GM23338 (cell line): ENCODE data around the gene OGT. TPM values are rescaled to one million over a fixed set of nuclear protein-coding genes. Genes with fewer than 3 reads are reported as not detected.

ENCODE experiments used
- ATAC-seq: fragments of 200-7000 bp; cut with Tn5 transposase; 3 replicates; pipeline ENCODE4 v1.9.1; 2020
- DNase-seq: peaks from one replicate; pipeline ENCODE4 v3.0.0-alpha.2; 2015; ENCODE audit warnings: low spot score
- H2AFZ ChIP-seq: fragments of 200-600 bp; sonication (generic); 2 replicates; pipeline ENCODE4 v1.8.0; 2016; ENCODE audit warnings: antibody characterized with exemption, mild to moderate bottlenecking, moderate library complexity
- H3F3A ChIP-seq: fragments of 200-600 bp; sonication (generic); replicated peaks from 2 replicates; pipeline ENCODE4 v1.8.0; 2017; ENCODE audit warnings: antibody characterized with exemption, mixed run types, low read depth
- H3K27ac ChIP-seq: fragments of 200-600 bp; sonication (generic); 2 replicates; pipeline ENCODE4 v1.6.1; 2016; ENCODE audit warnings: low read depth
- H3K27me3 ChIP-seq: fragments of 200-600 bp; sonication (generic); 2 replicates; pipeline ENCODE4 v1.8.0; 2016; ENCODE audit warnings: mild to moderate bottlenecking, mixed run types, moderate library complexity; ENCODE audit not compliant: insufficient read depth
- H3K36me3 ChIP-seq: fragments of 200-600 bp; sonication (generic); 2 replicates; pipeline ENCODE4 v1.8.0; 2016; ENCODE audit warnings: mild to moderate bottlenecking; ENCODE audit not compliant: insufficient read depth
- H3K4me1 ChIP-seq: fragments of 200-600 bp; sonication (generic); 2 replicates; pipeline ENCODE4 v1.8.0; 2016; ENCODE audit warnings: mild to moderate bottlenecking, moderate library complexity; ENCODE audit not compliant: insufficient read depth
- H3K4me2 ChIP-seq: fragments of 200-600 bp; sonication (generic); 2 replicates; pipeline ENCODE4 v1.7.1; 2017; ENCODE audit warnings: mixed run types
- H3K4me3 ChIP-seq: fragments of 200-600 bp; sonication (generic); 2 replicates; pipeline ENCODE4 v1.6.1; 2016; ENCODE audit warnings: mixed run types
- H3K79me2 ChIP-seq: fragments of 200-600 bp; sonication (generic); replicated peaks from 2 replicates; pipeline ENCODE4 v1.8.0; 2017; ENCODE audit warnings: mild to moderate bottlenecking; ENCODE audit not compliant: insufficient read depth
- H3K9me2 ChIP-seq: fragments of 200-600 bp; sonication (generic); 2 replicates; pipeline ENCODE4 v1.8.0; 2017; ENCODE audit not compliant: insufficient read depth
- H4K20me1 ChIP-seq: fragments of 200-600 bp; sonication (generic); replicated peaks from 2 replicates; pipeline ENCODE4 v1.8.0; 2017; ENCODE audit warnings: mild to moderate bottlenecking; ENCODE audit not compliant: insufficient read depth
- H3K27ac Mint-ChIP-seq: 2 replicates; pipeline ENCODE4 v1.8.0; 2020; ENCODE audit warnings: inconsistent platforms, mild to moderate bottlenecking, moderate library complexity, mixed read lengths
- H3K27me3 Mint-ChIP-seq: 3 replicates; pipeline ENCODE4 v1.8.0; 2022; ENCODE audit warnings: low read depth, mild to moderate bottlenecking, moderate library complexity, mixed read lengths, inconsistent platforms; ENCODE audit not compliant: insufficient read depth, poor library complexity
- H3K36me3 Mint-ChIP-seq: 3 replicates; pipeline ENCODE4 v1.8.0; 2021; ENCODE audit warnings: low read depth, mild to moderate bottlenecking, inconsistent platforms, moderate library complexity, mixed read lengths
- H3K4me1 Mint-ChIP-seq: 3 replicates; pipeline ENCODE4 v1.8.0; 2020; ENCODE audit warnings: mild to moderate bottlenecking, inconsistent platforms, mixed read lengths
- H3K4me3 Mint-ChIP-seq: 3 replicates; pipeline ENCODE4 v1.8.0; 2021; ENCODE audit warnings: moderate library complexity, mild to moderate bottlenecking, inconsistent platforms, mixed read lengths
- H3K9me3 Mint-ChIP-seq: 3 replicates; pipeline ENCODE4 v1.8.0; 2020; ENCODE audit warnings: moderate library complexity, mild to moderate bottlenecking, inconsistent platforms, mixed read lengths
- EZH2 ChIP-seq: fragments of 200-600 bp; sonication (generic); IDR thresholded peaks from one replicate; pipeline ENCODE4 v1.8.0; 2017; ENCODE audit warnings: antibody characterized with exemption, mild to moderate bottlenecking, low read depth; ENCODE audit not compliant: unreplicated experiment
- EZH2phosphoT487 ChIP-seq: fragments of 200-600 bp; sonication (generic); IDR thresholded peaks from one replicate; pipeline ENCODE4 v1.8.1; 2018; ENCODE audit warnings: antibody characterized with exemption; ENCODE audit not compliant: unreplicated experiment
- JUNB ChIP-seq: IDR thresholded peaks from one replicate; pipeline ENCODE4 v1.6.1; 2016; ENCODE audit warnings: antibody characterized with exemption; ENCODE audit not compliant: unreplicated experiment
- ZNF114 ChIP-seq: fragments of 250-450 bp; sonication (Bioruptor Pico); IDR thresholded peaks from 2 replicates; pipeline ENCODE4 v1.5.0; 2020; ENCODE audit warnings: mild to moderate bottlenecking, moderate library complexity
- ZNF331 ChIP-seq: fragments of 250-450 bp; sonication (Bioruptor Pico); IDR thresholded peaks from 2 replicates; pipeline ENCODE4 v1.5.0; 2020; ENCODE audit warnings: low read depth, mild to moderate bottlenecking, moderate library complexity
- polyA plus RNA-seq: library from polyadenylated mRNA; unstranded; fragments of >200 nt; fragmentation: Nextera tagmentation; extraction: Ambion mirVana; gene quantifications from 2 replicates; pipeline ENCODE4 v1.2.1, GENCODE V29; 2016
- total RNA-seq: library from RNA; depleted of rRNA; stranded (reverse); fragments of >200 nt; shearing (Covaris generic); gene quantifications from 2 replicates; pipeline ENCODE4 v1.2.3, GENCODE V29; 2014
- TF ChIP-seq, protein P1 (sequence below): fragments of 250-450 bp; sonication (Bioruptor Pico); IDR thresholded peaks from 2 replicates; pipeline ENCODE4 v1.5.0; 2020; ENCODE audit warnings: mild to moderate bottlenecking, moderate library complexity
- TF ChIP-seq, protein P2 (sequence below): IDR thresholded peaks from 2 replicates; pipeline ENCODE4 v1.6.1; 2016; ENCODE audit warnings: antibody characterized with exemption

OGT gene
- total and polyA plus RNA-seq, 2 experiments from 2014 or later: 43.3 to 163 TPM

DNA sequence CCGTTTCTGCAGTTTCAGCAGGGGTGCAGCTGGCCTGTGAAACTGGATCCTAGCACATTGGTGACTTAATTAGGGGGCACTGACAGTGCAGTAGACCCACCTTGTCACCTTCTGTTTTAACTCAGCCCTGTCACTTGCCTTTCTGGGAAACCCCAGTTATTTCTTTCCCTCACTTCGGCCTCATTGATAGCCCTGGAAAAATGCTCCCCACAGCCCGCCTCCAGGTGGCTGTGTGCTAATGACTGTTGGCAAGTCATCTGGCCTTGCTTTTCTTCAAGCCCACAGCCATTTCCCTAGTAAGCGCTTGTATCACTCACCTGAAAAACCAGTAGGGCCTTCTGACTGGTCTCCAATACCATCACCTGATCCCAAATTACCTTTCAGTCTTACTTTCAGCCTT, 82.2 kb downstream of the OGT start (continued):
- TF ChIP-seq, protein P1, sequence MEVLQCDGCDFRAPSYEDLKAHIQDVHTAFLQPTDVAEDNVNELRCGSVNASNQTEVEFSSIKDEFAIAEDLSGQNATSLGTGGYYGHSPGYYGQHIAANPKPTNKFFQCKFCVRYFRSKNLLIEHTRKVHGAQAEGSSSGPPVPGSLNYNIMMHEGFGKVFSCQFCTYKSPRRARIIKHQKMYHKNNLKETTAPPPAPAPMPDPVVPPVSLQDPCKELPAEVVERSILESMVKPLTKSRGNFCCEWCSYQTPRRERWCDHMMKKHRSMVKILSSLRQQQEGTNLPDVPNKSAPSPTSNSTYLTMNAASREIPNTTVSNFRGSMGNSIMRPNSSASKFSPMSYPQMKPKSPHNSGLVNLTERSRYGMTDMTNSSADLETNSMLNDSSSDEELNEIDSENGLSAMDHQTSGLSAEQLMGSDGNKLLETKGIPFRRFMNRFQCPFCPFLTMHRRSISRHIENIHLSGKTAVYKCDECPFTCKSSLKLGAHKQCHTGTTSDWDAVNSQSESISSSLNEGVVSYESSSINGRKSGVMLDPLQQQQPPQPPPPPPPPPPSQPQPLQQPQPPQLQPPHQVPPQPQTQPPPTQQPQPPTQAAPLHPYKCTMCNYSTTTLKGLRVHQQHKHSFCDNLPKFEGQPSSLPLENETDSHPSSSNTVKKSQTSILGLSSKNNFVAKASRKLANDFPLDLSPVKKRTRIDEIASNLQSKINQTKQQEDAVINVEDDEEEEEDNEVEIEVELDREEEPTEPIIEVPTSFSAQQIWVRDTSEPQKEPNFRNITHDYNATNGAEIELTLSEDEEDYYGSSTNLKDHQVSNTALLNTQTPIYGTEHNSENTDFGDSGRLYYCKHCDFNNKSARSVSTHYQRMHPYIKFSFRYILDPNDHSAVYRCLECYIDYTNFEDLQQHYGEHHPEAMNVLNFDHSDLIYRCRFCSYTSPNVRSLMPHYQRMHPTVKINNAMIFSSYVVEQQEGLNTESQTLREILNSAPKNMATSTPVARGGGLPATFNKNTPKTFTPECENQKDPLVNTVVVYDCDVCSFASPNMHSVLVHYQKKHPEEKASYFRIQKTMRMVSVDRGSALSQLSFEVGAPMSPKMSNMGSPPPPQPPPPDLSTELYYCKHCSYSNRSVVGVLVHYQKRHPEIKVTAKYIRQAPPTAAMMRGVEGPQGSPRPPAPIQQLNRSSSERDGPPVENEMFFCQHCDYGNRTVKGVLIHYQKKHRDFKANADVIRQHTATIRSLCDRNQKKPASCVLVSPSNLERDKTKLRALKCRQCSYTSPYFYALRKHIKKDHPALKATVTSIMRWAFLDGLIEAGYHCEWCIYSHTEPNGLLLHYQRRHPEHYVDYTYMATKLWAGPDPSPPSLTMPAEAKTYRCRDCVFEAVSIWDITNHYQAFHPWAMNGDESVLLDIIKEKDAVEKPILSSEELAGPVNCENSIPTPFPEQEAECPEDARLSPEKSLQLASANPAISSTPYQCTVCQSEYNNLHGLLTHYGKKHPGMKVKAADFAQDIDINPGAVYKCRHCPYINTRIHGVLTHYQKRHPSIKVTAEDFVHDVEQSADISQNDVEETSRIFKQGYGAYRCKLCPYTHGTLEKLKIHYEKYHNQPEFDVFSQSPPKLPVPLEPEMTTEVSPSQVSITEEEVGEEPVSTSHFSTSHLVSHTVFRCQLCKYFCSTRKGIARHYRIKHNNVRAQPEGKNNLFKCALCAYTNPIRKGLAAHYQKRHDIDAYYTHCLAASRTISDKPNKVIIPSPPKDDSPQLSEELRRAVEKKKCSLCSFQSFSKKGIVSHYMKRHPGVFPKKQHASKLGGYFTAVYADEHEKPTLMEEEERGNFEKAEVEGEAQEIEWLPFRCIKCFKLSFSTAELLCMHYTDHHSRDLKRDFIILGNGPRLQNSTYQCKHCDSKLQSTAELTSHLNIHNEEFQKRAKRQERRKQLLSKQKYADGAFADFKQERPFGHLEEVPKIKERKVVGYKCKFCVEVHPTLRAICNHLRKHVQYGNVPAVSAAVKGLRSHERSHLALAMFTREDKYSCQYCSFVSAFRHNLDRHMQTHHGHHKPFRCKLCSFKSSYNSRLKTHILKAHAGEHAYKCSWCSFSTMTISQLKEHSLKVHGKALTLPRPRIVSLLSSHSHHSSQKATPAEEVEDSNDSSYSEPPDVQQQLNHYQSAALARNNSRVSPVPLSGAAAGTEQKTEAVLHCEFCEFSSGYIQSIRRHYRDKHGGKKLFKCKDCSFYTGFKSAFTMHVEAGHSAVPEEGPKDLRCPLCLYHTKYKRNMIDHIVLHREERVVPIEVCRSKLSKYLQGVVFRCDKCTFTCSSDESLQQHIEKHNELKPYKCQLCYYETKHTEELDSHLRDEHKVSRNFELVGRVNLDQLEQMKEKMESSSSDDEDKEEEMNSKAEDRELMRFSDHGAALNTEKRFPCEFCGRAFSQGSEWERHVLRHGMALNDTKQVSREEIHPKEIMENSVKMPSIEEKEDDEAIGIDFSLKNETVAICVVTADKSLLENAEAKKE (CRISPR knock-in tag): no peak
- TF ChIP-seq EZH2phosphoT487: no peak

DNA sequence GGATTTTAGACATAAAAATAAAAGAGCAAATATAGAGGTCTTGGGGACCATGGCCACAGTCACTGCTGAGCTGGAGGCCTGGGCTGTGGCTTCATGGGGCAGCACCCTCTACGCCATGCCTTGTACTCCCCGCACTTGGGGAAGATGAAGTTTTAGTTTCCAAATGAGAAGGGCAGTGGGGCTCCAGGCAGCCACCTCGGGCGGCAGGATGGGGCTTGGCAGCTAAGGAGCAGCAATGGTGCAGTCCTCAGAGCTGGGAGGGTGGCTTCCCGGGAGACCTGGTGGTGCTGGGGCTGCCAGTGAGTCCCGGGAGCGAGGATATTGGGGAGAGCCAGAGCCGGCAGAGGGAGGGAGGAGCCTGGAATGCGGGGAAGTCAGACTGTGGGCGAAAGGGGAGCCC, 83.0 kb downstream of the OGT start:
- no peaks in the 10 kb centered on the region for H3K79me2 ChIP-seq
- H4K20me1 ChIP-seq: no peaks in the 10 kb centered on the region
- peaks cover 20% of the 10 kb centered on the region for H3K36me3 Mint-ChIP-seq
- no peaks in the 10 kb centered on the region for H3K4me1 ChIP-seq
- no peak overlapping the region for H2AFZ ChIP-seq
- H3K4me2 ChIP-seq: no peak overlapping the region
- H3K27ac ChIP-seq: no peak overlapping the region
- no peak for DNase-seq
- H3K4me3 Mint-ChIP-seq: no peak overlapping the region
- no peaks in the 10 kb centered on the region for H3K4me1 Mint-ChIP-seq
- H3K27ac Mint-ChIP-seq: no peak overlapping the region
- H3F3A ChIP-seq: no peaks in the 10 kb centered on the region
- H3K4me3 ChIP-seq: no peak overlapping the region
- no peaks in the 10 kb centered on the region for H3K36me3 ChIP-seq
- no peaks in the 10 kb centered on the region; the same call in 2 of the 3 replicates for H3K9me3 Mint-ChIP-seq
- H3K9me2 ChIP-seq: no peaks in the 10 kb centered on the region
- H3K27me3 Mint-ChIP-seq: peaks cover 2% of the 10 kb centered on the region
- H3K27me3 ChIP-seq: no peaks in the 10 kb centered on the region
- ATAC-seq: no peak
- TF ChIP-seq JUNB (no peak), ZNF331 (CRISPR knock-in tag) (no peak), EZH2 (no peak), ZNF114 (CRISPR knock-in tag) (no peak)
- TF ChIP-seq, protein P1 (CRISPR knock-in tag): no peak
- TF ChIP-seq, protein P2, sequence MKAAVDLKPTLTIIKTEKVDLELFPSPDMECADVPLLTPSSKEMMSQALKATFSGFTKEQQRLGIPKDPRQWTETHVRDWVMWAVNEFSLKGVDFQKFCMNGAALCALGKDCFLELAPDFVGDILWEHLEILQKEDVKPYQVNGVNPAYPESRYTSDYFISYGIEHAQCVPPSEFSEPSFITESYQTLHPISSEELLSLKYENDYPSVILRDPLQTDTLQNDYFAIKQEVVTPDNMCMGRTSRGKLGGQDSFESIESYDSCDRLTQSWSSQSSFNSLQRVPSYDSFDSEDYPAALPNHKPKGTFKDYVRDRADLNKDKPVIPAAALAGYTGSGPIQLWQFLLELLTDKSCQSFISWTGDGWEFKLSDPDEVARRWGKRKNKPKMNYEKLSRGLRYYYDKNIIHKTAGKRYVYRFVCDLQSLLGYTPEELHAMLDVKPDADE: no peak
